SU-DHL-6 (cell line): ENCODE results near the gene CA5B.
"Not testable (repeated sequence)": the region's sequence is repeated elsewhere in the genome, so short reads cannot be mapped to it uniquely, and the experiment has no call there.

Experiments used
- H2AFZ ChIP-seq: fragments of 200-600 bp; sonication (generic); 2 replicates; pipeline ENCODE4 v1.6.1; 2014; ENCODE audit warnings: low read depth, mild to moderate bottlenecking, moderate library complexity, mixed read lengths, antibody characterized with exemption, low read length; ENCODE audit not compliant: severe bottlenecking
- H3F3A ChIP-seq: fragments of 200-600 bp; shearing (Covaris generic); 2 replicates; pipeline ENCODE4 v1.6.0; 2016; ENCODE audit warnings: antibody characterized with exemption, mild to moderate bottlenecking; ENCODE audit not compliant: insufficient read depth
- H3K27ac ChIP-seq: fragments of 200-600 bp; sonication (generic); 2 replicates; pipeline ENCODE4 v1.5.1; 2016; ENCODE audit warnings: low read depth, mild to moderate bottlenecking, low read length, moderate library complexity, mixed read lengths
- H3K27me3 ChIP-seq: fragments of 200-600 bp; sonication (generic), shearing (Covaris generic); 2 replicates; pipeline ENCODE4 v1.6.0; 2014; ENCODE audit warnings: mild to moderate bottlenecking, low read length
- H3K36me3 ChIP-seq: fragments of 200-600 bp; sonication (generic); 2 replicates; pipeline ENCODE4 v1.6.1; 2014; ENCODE audit warnings: mild to moderate bottlenecking, low read length, mixed read lengths
- H3K4me2 ChIP-seq: fragments of 300-600, 200-600 bp; shearing (Covaris generic), sonication (generic); 2 replicates; pipeline ENCODE4 v1.6.0; 2014; ENCODE audit warnings: low read length, low read depth, mild to moderate bottlenecking; ENCODE audit not compliant: poor library complexity, severe bottlenecking
- H3K4me3 ChIP-seq: fragments of 200-600 bp; sonication (generic); 2 replicates; pipeline ENCODE4 v1.5.1; 2014; ENCODE audit warnings: antibody characterized with exemption, low read length, mild to moderate bottlenecking, mixed read lengths; ENCODE audit not compliant: insufficient read depth, poor library complexity, severe bottlenecking
- H3K79me2 ChIP-seq: fragments of 200-600 bp; sonication (generic); 2 replicates; pipeline ENCODE4 v1.6.1; 2014; ENCODE audit warnings: mild to moderate bottlenecking, low read length, moderate library complexity; ENCODE audit not compliant: insufficient read depth
- H3K9ac ChIP-seq: fragments of 200-600 bp; sonication (generic); 2 replicates; pipeline ENCODE4 v1.7.0; 2014; ENCODE audit warnings: mild to moderate bottlenecking, low read length
- H3K9me2 ChIP-seq: fragments of 200-600 bp; sonication (generic); replicated peaks from 2 replicates; pipeline ENCODE4 v1.6.1; 2014; ENCODE audit warnings: low read length; ENCODE audit not compliant: insufficient read depth
- H3K9me3 ChIP-seq: fragments of 200-600 bp; sonication (generic); 2 replicates; pipeline ENCODE4 v1.6.1; 2014; ENCODE audit warnings: low read length, mixed read lengths; ENCODE audit not compliant: insufficient read depth
- H4K20me1 ChIP-seq: fragments of 200-600 bp; sonication (generic); 2 replicates; pipeline ENCODE4 v1.6.1; 2014; ENCODE audit warnings: low read depth, mild to moderate bottlenecking, antibody characterized with exemption, low read length, moderate library complexity, mixed read lengths
- EZH2phosphoT487 ChIP-seq: fragments of 200-600 bp; sonication (generic), shearing (Covaris generic); conservative IDR thresholded peaks from 2 replicates; pipeline ENCODE4 v1.6.1; 2018; ENCODE audit warnings: mild to moderate bottlenecking, antibody characterized with exemption, low read length, moderate library complexity, mixed read lengths
- TF ChIP-seq, protein P1 (sequence below): fragments of 200-600 bp; sonication (generic); IDR thresholded peaks from one replicate; pipeline ENCODE4 v1.5.1; 2017; ENCODE audit warnings: antibody characterized with exemption, mild to moderate bottlenecking, low read length, moderate library complexity; ENCODE audit not compliant: insufficient read depth, poor library complexity, severe bottlenecking

The CA5B gene

DNA sequence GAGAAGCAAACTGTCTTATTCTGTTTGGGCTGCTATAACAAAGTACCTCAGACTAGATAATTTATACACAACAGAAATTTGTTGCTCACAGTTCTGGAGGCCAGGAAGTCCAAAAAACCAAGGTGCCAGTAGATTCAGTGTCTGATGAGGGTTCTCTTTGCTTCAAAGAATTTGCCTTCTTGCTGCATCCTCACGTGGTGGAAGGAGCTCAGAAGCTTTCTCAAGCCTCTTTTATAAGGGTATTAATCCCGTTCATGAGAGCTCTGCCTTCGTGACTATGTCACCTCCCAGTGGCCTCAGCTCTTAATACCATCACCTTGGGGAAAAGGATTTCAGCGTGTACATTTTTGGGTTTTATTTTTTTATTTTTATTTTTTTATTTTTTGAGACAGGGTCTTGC, 20.1 kb downstream of the CA5B start:
- no peaks in the 10 kb centered on the region for H3K27me3 ChIP-seq

DNA sequence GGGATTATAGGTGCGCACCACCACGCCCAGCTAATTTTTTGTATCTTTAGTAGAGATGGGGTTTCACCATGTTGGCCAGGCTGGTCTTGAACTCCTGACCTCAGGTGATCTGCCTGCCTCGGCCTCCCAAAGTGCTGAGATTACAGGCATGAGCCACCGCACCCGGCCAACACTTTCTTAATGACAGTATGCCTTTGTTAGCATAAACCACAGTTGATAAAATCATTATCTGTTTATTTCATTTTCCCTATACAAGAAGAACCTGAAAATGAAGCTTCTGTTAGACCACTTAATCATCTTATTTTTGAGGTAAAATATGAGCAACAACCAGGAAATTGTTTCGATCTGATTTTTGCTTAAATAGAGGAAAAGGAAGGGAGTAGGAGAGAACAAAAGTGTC, 21.8 kb downstream of the CA5B start:
- not testable (repeated sequence) for H3K4me2 ChIP-seq, H3K27ac ChIP-seq, H4K20me1 ChIP-seq, H3K9ac ChIP-seq, H3K79me2 ChIP-seq, H3K9me3 ChIP-seq, H2AFZ ChIP-seq, H3K4me3 ChIP-seq, H3K36me3 ChIP-seq, H3K9me2 ChIP-seq, H3F3A ChIP-seq, H3K27me3 ChIP-seq

More for the DNA sequence above, 20.1 kb downstream of the CA5B start:
- H3K36me3 ChIP-seq: no peaks in the 10 kb centered on the region
- H3K4me2 ChIP-seq: no peak overlapping the region
- H3K4me3 ChIP-seq: no peak overlapping the region
- H3K27ac ChIP-seq: no peak overlapping the region
- no peak overlapping the region for H3K9ac ChIP-seq
- H3K9me3 ChIP-seq: no peaks in the 10 kb centered on the region
- no peak overlapping the region for H2AFZ ChIP-seq
- no peaks in the 10 kb centered on the region for H4K20me1 ChIP-seq
- TF ChIP-seq EZH2phosphoT487: no peak
- TF ChIP-seq, protein P1, sequence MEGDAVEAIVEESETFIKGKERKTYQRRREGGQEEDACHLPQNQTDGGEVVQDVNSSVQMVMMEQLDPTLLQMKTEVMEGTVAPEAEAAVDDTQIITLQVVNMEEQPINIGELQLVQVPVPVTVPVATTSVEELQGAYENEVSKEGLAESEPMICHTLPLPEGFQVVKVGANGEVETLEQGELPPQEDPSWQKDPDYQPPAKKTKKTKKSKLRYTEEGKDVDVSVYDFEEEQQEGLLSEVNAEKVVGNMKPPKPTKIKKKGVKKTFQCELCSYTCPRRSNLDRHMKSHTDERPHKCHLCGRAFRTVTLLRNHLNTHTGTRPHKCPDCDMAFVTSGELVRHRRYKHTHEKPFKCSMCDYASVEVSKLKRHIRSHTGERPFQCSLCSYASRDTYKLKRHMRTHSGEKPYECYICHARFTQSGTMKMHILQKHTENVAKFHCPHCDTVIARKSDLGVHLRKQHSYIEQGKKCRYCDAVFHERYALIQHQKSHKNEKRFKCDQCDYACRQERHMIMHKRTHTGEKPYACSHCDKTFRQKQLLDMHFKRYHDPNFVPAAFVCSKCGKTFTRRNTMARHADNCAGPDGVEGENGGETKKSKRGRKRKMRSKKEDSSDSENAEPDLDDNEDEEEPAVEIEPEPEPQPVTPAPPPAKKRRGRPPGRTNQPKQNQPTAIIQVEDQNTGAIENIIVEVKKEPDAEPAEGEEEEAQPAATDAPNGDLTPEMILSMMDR: no peak
- no peaks in the 10 kb centered on the region for H3F3A ChIP-seq
- H3K9me2 ChIP-seq: no peaks in the 10 kb centered on the region
- H3K79me2 ChIP-seq: no peaks in the 10 kb centered on the region

DNA sequence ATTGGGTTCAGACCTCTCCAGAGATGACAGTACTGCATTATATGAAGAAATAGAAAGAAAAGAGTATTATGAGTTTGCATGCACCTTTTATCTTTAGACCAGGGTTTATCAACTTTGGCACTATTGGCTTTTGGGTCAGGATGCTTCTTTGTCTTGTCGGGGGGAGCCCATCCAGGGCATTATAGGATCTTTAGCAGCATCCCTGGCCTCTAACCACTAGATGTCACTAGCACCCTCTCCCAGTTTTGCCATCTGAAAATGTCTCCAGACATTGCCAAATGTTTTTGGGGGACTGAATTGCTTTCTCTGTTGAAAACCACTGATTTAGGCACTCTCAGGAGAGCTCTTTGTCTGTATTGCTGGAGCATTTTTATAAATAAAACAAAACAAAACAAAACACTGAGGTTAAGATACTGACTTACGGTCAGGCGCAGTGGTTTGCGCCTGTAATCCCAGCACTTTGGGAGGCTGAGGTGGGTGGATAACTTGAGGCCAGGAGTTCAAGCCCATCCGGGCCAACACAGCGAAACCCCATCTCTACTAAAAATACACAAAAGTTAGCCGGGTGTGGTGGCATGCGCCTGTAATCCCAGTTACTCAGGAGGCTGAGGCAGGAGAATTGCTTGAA, 23.6 kb downstream of the CA5B start:
- H3K9ac ChIP-seq: no peak overlapping the region
- H3K4me2 ChIP-seq: no peak overlapping the region
- no peak overlapping the region for H3K27ac ChIP-seq
- no peaks in the 10 kb centered on the region for H3K79me2 ChIP-seq
- H3K27me3 ChIP-seq: no peaks in the 10 kb centered on the region
- no peak overlapping the region for H2AFZ ChIP-seq
- no peaks in the 10 kb centered on the region for H3K9me3 ChIP-seq
- no peaks in the 10 kb centered on the region for H4K20me1 ChIP-seq
- H3F3A ChIP-seq: no peaks in the 10 kb centered on the region
- H3K36me3 ChIP-seq: no peaks in the 10 kb centered on the region
- no peaks in the 10 kb centered on the region for H3K9me2 ChIP-seq
- no peak overlapping the region for H3K4me3 ChIP-seq
- TF ChIP-seq EZH2phosphoT487: no peak
- TF ChIP-seq, protein P1: peak; percentile 42

DNA sequence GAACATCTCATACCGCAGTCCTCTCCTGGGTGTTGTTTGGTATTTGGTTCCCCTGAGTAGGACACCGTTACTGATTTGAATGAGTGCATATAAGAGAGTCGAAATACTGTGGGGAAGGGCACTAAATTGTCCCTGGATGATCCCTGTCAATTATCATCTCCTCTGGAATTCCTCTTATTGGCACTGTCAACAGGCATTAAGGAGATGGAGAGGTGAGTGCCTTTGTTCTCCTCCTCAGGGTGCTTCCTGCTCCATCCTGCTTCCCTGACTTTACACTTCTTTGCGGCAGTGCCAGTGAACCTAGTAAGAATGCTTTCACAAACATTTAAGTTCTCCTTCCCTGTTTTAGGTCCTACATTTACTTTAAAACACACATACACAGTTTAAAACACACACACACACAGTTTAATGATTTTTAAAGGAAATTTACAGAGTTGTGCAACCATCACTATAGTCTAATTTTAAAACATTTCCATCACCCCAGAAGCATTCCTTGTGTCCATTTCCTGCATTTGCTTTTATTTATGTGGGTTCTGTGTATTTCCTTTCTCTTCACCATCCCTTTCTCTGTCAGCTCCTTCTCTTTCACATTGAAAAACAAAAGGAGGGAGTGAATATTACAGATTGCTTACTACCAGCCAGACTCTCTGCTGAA, 31.4 kb downstream of the CA5B start:
- Histone ChIP-seq H3K9me3 (no peaks in the 10 kb centered on the region), H3K36me3 (no peaks in the 10 kb centered on the region), H3F3A (no peaks in the 10 kb centered on the region), H3K4me3 (no peak overlapping the region), H3K4me2 (no peak overlapping the region), H3K9ac (no peak overlapping the region), H3K27me3 (no peaks in the 10 kb centered on the region), H3K9me2 (no peaks in the 10 kb centered on the region), H2AFZ (no peak overlapping the region), H3K27ac (no peak overlapping the region), H4K20me1 (no peaks in the 10 kb centered on the region), H3K79me2 (no peaks in the 10 kb centered on the region)
- TF ChIP-seq EZH2phosphoT487: no peak
- TF ChIP-seq, protein P1: no peak
